BJ (cell line): ENCODE results near the gene MEIS2. TPM values are rescaled to one million over a fixed set of nuclear protein-coding genes. Genes with fewer than 3 reads are reported as not detected.

Experiments used
- CTCF ChIA-PET: fragments of 350-600 bp; formaldehyde crosslinking; extraction: SDS; loops from one replicate; lab custom pipeline; 2021; ENCODE audit warnings: antibody characterized with exemption, inconsistent platforms; lab: Yijun Ruan, JAX
- POLR2A ChIA-PET: fragments of 300-600 bp; sonication (Branson Sonifier 250); formaldehyde crosslinking; extraction: SDS; loops from one replicate; lab custom pipeline; 2021; ENCODE audit warnings: antibody characterized with exemption; lab: Charles Lee
- DNase-seq: peaks from one replicate; pipeline ENCODE4 v3.0.0-alpha.2; 2011; ENCODE audit warnings: low read depth
- H3K27me3 ChIP-seq: 2 replicates; pipeline ENCODE4 v1.6.0; 2011; ENCODE audit warnings: low read length; ENCODE audit not compliant: control insufficient read depth, insufficient read depth
- H3K36me3 ChIP-seq: 2 replicates; pipeline ENCODE4 v1.5.1; 2011; ENCODE audit warnings: low read length; ENCODE audit not compliant: control insufficient read depth, insufficient read depth
- H3K4me3 ChIP-seq: 2 replicates; pipeline ENCODE4 v1.5.1; 2011; ENCODE audit warnings: low read depth, mild to moderate bottlenecking, control low read depth, low read length
- CTCF ChIP-seq: IDR thresholded peaks from 2 replicates; pipeline ENCODE4 v1.5.1; 2011; ENCODE audit warnings: low read depth, mild to moderate bottlenecking, control low read depth, inconsistent platforms, low read length, moderate library complexity; ENCODE audit not compliant: insufficient read depth
- polyA plus RNA-seq: library from polyadenylated mRNA; depleted of rRNA; stranded (reverse); fragments of >200 nt; gene quantifications from 2 replicates; pipeline ENCODE4 v1.2.3, GENCODE V29; 2011

MEIS2 gene
- polyA plus RNA-seq, 1 experiment = 54.1 TPM

- Histone ChIP-seq H3K4me3 (no peak overlapping the region), H3K36me3 (no peaks in the 10 kb centered on the region; the same call in 1 of the 2 replicates), H3K27me3 (no peaks in the 10 kb centered on the region)
- ChIA-PET POLR2A (no interaction called here), CTCF (no interaction called here)
- no peak for TF ChIP-seq CTCF
- DNase-seq = no peak
Measured at GRCh38 chr15:37117030-37117429, 16.7 kb upstream of the MEIS2 start.

- Histone ChIP-seq H3K27me3 (no peaks in the 10 kb centered on the region), H3K36me3 (no peaks in the 10 kb centered on the region; the same call in 1 of the 2 replicates), H3K4me3 (no peak overlapping the region)
- no peak for DNase-seq
- TF ChIP-seq CTCF = no peak
- CTCF ChIA-PET = no interaction called here
- POLR2A ChIA-PET = no interaction called here
Measured at GRCh38 chr15:37115538-37115937, 15.2 kb upstream of the MEIS2 start.

GRCh38 chr15:37112971-37113670, 12.8 kb upstream of the MEIS2 start:
- no peak for DNase-seq
- POLR2A ChIA-PET = no interaction called here
- no peak for TF ChIP-seq CTCF
- no peaks in the 10 kb centered on the region for H3K27me3 ChIP-seq
- H3K36me3 ChIP-seq = no peaks in the 10 kb centered on the region; the same call in 1 of the 2 replicates
- CTCF ChIA-PET = interaction anchor here (0.7 to 1.5 kb wide), 4 partner anchors 8 to 59 kb away, joined by 3 to 6 read pairs (median 4); no protein-coding TSS in a partner anchor
- H3K4me3 ChIP-seq = no peak overlapping the region

GRCh38 chr15:37112171-37112570, 11.8 kb upstream of the MEIS2 start:
- Histone ChIP-seq H3K27me3 (no peaks in the 10 kb centered on the region), H3K4me3 (no peak overlapping the region), H3K36me3 (no peaks in the 10 kb centered on the region; the same call in 1 of the 2 replicates)
- CTCF ChIA-PET = interaction anchor here (1.3 to 1.4 kb wide), 2 partner anchors 10 to 228 kb away, joined by 4 to 6 read pairs; no protein-coding TSS in a partner anchor
- POLR2A ChIA-PET = no interaction called here
- DNase-seq = no peak
- TF ChIP-seq CTCF = no peak

GRCh38 chr15:37111427-37111717, 11.0 kb upstream of the MEIS2 start:
- Histone ChIP-seq H3K27me3 (no peaks in the 10 kb centered on the region), H3K4me3 (no peak overlapping the region), H3K36me3 (no peaks in the 10 kb centered on the region; the same call in 1 of the 2 replicates)
- ChIA-PET POLR2A (interaction anchor here (0.5 kb wide), 1 partner anchor 196 kb away, joined by 7 read pairs; no protein-coding TSS in a partner anchor), CTCF (interaction anchor here (0.6 to 1.3 kb wide), 5 partner anchors 10 to 769 kb away, joined by 3 to 4 read pairs (median 4); no protein-coding TSS in a partner anchor)
- DNase-seq = no peak
- no peak for TF ChIP-seq CTCF
